HG03432 (cell line): ENCODE data around the gene MYH10.
"Not testable (repeated sequence)": the region's sequence is repeated elsewhere in the genome, so short reads cannot be mapped to it uniquely, and the experiment has no call there.

Experiments
- ATAC-seq: cut with Tn5 transposase; IDR thresholded peaks from one replicate; pipeline ENCODE4 v1.9.1; 2021; ENCODE audit warnings: mild to moderate bottlenecking, moderate library complexity; ENCODE audit not compliant: unreplicated experiment

MYH10 gene

DNA sequence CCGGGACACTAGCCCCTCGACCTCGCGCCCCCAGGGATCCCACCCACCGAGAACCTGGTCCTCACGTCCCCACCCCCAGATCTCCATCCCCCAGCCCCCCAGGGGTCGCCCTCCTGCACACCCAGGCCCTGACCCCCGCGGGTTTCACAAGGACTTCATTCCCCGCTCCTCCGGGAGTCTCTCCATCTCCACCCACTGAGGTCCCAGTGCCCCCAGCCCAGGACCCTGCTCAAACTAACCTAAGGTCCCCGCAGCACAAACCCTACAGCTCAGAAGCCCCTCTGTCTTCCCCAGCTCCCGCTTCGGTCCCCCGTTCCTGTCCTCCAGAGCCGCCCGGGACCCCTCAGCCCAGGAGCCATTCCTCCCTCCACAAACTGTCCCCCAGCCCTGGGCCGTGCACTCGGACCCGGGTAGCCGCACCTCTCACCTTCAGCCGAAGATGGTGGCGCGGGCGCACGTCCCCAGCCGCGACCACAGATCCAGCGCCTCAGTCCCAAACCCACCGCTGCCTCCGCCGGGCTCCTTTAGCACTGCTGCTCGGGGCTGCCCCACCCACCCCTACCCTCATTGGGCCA, at the start of gene MYH10:
MYH10 (minus strand) TSS at position 499 of the 575 bp plus-strand sequence. CDS start 7,479 bp downstream, outside the sequence.
- no peak for ATAC-seq

DNA sequence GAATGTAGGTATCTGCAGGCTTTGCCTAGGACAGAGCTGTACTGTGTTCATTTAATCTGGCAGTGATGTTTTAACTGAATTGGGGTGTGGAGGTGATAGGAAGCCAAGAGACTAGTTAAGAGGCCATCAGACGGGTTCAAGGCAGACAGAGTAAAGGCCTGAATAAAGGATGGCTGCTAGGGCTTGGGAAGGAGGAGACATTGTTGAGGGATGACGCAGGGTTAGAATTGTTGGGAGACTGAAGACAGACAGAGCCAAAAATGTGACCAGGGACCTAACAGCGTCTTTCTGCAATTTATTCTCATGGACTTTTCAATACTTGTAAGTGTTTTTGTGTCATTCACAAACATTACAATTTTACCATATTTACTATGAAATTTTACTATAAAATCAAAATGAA, 48.6 kb upstream of the MYH10 start:
- ATAC-seq, result no peak

DNA sequence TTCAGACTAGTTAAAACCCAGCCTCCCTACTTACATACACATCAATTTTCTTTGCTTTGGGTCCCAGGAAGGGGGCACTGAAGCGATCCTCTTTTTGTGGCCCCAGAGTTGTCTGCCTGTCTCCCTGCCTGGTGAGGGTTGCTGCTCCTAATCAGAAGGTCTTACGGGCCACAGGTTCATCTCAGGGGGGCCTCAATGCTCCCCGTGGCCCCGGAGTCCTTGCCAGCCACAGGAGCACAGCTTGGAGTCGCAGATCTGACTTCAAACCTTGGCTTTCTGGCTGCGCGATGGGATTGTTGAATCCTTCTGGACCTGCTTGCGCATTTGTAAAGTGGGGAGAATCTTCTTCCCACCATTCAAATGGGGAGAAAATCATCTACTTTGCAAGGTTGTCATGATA, 44.8 kb upstream of the MYH10 start:
- ATAC-seq, result no peak

DNA sequence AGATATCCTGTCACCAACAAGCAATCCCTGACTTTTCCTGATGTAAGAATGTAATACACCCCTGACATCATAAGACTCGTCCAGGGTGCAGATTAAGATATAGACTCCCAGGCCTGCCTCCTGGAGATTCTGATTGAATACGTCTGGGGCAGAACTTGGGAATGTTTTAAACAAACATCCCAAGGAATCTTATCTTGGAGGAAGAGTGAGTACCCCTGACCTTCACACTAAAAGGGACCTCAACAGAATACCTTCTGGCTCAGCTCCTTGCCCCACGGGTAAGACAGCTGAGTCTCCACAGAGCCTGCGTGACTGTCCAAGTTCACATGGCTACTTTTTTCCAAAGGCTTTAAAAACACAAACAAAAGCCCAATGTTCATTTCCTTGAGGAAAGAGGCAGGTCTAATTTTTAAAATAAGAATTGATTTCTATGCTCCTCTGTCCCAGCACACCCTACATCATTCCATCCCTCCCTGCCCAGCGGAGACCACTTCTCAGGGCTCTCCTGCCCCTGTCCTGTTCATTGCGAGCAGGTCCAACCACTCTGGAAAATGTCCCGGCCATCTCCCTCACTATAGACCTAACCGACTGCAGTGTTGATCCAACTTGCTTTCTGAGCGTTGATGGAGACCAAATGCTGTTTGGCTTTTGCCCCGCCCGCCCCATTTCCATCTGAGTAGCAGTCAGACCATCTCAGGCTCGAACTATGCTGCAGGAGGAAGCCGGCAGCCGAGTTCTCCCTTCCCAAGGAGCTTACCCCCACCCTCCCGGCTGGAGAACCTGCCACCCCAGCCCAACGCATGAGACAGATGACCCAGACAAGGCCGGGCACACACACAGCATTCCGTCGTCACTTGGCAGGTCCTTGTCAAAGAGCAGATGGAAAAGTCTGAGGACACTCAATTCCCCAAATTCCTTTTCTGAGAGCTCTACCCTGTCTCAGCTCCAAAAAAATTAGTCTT, 44.1 kb upstream of the MYH10 start:
- ATAC-seq, result no peak

DNA sequence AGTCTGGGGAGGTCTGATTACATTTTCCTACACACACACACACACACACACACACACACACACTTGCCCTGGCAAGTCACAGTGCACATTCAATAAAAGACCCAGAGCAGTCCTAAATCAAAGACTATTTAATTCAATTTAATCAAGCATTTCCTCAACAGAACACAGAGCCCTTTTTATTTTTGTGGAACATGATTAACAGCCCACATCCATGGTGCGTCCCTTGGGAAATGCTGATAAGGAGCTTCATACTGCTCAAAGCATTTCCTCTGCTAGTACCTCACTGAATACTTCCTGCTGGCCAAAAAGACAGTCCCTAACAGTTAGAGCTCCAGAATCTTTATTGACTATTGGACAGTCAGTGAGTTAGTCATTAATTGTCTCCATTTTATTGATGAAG, 43.1 kb upstream of the MYH10 start:
- ATAC-seq, result no peak

DNA sequence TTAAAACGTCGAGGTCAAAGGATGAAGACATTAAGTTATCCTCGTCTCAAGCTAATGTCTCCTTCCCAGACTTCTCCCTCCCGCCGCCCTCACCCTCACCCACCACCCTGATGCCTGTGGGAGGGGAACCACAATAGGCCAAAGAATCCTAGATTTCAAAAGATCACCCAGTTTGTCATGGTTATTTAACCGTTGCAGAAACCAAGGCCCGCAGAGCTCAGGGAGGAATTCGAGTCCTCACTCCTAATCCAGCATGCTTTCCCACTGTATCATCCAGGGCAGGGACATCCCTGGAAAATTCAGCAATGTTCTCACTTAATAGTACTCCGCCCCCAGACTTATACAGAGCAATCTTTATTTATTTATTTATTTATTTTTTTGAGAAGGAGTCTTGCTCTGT, 41.8 kb upstream of the MYH10 start:
- ATAC-seq, result no peak

DNA sequence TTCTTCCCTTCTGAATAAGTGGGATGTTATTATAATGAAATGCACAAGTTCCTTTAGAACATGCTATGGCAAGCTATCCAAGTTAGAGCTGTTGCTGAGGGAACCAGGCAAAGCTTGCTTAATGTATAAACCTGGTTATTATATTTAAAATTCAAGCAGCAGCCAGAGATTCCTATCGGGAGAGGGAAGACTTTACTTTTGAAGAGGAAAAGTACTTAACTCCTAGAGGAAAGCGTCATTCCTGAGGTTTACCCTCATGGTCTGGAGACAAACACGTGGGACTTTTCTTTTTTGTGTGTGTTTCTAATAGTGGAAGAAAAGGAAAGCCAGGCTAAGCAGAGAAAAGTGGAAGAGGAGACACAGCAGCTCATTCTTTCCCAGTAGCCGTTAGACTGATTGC, 39.9 kb upstream of the MYH10 start:
- no peak for ATAC-seq

DNA sequence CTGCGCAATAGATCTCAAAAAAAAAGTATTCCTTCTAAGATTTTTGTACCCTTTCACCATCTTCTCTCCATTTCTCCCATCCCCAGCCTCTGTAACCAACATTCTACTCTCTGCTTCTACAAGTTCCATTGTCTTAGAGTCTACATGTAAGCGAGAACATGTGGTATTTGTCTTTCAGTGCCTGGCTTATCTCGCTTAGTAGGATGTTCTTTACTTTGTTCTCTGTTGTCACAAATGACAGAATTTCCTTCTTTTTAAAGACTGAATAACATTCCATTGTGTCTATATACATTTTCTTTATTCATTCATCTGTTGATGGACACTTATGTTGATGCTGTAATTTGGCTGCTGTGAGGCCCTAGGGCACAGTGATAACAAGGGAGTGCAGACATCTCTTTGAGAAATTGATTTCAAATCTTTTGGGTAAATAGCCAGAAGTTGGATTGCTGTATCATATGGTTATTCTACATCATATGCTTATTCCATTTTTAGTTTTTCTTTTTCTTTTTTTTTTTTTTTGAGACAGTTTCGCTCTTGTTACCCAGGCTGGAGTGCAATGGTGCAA, 37.7 kb upstream of the MYH10 start:
- no peak for ATAC-seq

DNA sequence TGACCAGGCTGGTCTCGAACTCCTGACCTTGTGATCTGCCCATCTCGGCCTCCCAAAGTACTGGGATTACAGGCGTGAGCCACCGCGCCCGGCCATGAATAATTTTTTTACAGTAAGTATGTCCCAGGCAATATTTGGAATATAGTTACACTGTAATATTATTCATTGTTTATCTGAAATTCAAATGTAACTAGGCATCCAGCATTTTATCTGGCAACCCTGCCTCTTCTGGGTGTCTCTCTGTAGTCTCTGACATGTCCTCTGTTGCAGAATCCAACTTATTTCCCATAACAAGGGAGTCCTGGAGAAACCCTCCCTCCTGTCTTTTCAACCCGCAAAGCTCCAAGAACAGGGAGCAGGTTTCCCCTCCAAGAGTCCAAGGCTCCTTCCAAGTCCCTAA, 36.9 kb upstream of the MYH10 start:
- no peak for ATAC-seq

DNA sequence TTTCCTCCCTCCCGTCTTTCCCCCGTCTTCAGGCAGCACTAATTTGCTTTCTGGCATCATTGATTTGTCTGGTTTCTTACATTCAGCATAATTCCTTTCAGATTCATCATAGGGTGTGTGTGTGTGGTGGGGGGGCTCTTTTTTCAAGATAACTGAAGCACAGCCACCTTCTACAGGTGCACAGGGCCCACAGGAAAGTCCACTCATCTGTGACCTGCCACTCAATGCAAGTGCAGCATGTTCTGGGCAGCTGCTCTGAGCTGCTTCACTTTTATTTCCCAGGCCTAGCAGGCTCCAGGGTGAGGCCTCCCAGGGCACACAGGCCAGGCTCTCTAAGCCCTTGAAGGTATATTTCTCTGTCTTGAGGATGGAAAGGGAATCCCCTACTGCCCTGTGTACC, 35.2 kb upstream of the MYH10 start:
- ATAC-seq, result no peak

DNA sequence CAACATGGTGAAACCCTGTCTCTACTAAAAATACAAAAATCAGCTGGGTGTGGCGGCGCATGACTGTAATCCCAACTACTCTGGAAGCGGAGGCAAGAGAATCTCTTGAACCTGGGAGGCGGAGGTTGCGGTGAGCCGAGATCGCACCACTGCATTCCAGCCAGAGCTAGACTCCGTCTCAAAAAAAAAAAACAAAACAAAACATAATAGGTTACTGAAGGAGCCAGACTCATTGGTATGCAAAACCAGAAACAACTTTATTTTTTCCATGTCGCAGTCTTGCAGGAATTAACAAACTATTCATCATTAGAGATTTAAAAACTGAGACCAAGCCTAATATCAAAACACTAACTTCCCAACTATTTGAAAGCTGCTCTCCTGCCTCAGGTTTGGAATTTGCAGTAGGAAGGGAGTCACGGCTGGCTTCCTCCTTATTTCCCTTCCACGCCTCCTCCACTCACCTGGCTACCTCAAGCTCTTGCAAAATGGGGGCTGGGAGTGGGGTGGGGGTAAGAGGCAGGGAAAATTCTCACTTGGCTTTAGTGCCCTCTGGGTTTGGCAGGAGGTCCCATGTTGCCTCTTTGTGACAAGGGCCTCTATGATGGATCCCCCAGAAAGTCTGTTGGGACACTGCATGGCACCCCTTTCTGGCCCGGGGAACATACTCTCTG, 34.1 kb upstream of the MYH10 start:
- no peak for ATAC-seq

DNA sequence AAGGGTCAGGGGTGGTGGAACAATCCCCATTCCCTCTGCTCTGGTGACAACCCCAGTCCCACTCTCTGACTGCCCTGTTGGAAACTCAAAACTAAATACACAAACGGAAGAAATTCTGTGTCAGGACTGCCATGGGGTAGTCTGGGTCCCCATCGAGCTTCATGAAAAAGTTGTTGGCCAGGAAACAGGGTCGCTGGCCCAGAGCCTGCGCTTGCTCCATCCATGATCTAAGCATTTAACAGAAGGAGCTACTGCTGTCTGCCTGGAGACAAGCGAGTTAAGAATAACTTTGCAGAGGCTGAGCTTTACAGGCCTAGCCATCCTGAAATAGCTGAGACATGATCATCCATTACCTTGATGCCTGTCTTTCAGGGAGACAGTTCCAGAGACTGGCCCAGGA, 32.4 kb upstream of the MYH10 start:
- ATAC-seq, result no peak

DNA sequence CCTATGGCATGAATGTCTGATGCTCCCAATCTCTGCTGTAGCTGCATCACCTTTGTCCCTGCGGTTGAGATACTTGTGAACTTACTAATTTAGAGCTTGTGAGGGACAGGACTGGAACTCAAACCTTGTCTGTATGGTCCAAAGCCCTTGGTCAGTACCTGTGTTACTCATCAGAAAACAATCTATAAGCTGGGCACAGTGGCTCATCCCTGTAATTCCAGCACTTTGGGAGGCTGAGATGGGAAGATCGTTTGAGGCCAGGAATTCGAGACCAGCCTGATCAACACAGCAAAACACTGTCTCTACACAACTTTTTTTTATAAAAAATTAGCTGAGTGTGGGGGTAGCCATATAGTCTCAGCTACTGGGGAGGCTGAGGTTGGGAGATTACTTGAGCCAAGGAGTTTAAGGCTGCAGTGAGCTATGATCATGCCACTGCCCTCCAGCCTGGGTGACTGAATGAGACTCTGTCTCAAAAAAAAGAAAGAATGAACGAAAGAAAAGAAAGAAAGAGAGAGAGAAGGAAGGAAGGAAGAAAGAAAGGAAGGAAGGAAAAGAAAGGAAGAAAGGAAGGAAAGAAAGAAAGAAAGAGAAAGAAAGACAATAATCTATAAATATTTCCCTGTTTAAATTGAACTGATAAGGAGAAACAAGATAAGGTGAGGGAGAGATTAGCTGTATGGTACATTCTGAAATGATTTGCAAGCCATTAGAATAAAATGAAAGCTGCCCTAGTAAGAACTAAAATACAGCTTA, 31.7 kb upstream of the MYH10 start:
- ATAC-seq, result no peak

DNA sequence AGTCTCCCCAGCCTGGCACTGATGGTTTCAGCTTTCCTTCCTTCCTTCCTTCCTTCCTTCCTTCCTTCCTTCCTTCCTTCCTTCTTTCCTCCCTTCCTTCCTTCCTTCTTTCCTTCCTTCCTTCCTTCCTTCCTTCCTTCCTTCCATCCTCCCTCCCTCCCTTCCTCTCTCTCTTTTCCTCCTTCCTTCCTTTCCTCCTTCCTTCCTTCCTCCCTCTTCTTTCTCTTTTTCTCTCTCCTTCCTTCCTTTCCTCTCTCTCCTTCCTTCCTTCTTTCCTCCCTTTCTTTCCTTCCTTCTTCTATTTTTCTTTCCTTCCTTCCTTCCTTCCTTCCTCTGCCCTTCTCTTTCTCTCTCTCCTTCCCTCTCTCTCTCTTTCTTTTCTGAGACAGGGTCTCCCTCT, 30.2 kb upstream of the MYH10 start:
- not testable (repeated sequence) for ATAC-seq

DNA sequence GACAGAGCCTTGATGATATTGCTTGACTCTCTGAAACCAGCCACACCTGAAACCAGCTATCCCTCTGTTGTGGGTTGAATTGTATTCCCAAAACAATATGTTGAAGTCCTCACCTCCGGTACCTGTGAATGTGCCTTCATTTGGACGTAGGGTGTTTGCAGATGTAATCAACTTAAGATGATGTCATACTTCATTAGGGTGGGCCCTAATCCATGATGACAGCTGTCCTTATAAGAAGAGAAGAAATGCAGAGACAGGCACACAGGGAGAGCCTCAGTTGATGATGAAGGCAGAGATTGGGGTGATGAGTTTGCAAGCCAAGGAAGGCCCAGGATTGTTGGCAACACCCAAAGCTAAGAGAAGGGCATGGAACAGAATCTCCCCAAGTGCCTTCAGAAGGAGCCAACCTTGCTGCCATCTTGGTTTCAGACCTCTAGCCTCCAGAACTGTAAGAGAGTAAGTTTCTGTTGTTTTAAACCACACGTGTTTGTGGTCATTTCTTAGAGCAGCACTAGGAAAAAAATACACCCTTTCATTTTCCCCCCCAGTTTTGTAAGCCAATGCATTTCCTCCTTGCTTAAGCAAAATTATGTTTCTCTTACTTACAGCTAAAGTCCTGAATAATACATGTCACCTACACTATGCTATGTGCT, 29.4 kb upstream of the MYH10 start:
- ATAC-seq, result no peak

DNA sequence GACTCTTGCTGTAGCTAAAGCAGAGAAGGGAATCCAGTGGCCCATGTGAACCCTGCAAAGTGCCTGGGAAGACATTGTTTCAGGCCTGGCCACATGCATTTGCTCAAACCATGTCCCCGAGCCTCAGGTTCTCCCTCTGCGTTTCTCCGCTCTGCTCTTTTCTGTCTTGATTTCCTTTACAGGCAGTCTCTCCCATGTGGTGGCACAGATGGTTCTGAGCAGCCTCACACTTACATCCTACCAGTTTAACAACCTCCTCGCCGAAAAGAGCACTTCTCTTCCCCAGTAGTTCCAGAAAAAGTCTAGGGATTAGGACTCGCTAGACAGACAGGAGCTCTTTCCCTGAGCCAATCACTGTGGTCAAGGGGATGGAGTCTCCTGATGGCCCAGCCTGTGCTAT, 28.3 kb upstream of the MYH10 start:
- no peak for ATAC-seq

DNA sequence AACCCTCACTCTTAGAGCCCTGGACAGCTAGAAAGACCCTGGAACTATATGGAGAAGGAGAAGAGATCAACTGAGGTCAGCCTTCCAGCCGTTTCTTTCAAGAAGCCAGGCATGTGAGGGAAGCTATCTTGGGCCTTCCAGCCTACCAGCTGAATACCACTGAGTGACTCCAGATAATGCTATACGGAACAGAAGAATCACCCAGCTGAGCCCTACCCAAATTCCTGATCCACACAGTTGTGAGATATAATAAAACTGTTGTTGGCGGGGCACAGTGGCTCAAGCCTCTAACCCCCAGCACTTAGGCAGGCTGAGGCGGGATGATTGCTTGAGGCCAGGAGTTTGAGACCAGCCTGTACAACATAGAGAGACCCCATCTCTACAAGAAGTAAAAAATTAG, 26.2 kb upstream of the MYH10 start:
- no peak for ATAC-seq

DNA sequence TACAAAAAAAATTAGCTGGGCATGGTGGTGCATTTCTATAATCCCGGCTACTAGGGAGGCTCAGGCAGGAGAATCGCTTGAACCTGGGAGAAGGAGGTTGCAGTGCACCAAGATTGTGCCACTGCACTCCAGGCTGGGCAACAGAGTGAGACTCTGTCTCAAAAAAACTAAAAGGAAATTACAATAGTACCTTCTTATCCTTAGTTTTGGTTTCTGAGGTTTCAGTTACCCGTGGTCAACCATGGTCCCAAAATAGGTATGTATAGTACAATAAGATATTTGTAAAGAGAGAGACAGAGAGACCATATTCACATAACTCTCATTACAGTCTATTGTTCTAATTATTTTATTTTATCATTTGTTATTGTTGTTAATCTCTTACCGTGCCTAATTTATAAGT, 24.3 kb upstream of the MYH10 start:
- no peak for ATAC-seq

DNA sequence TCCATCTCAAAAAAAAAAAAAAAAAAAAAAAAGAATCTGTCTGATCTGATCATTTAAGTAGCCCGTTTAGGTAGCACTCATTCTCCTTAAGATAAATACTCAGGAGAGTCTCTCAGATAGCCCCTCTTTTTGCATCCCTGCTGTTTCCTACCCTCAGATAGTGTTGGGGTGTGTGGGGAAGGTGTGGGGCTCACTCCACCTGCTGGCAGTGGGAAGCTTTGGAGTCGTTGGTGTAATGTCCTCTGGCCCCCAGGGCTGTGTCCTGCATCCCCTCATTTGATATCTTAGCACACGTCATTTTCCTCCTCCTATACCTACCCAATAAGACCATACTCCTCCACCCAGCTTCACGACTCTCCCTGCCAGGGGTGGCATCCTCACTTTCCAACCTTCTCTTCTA, 20.5 kb upstream of the MYH10 start:
- ATAC-seq, result no peak

DNA sequence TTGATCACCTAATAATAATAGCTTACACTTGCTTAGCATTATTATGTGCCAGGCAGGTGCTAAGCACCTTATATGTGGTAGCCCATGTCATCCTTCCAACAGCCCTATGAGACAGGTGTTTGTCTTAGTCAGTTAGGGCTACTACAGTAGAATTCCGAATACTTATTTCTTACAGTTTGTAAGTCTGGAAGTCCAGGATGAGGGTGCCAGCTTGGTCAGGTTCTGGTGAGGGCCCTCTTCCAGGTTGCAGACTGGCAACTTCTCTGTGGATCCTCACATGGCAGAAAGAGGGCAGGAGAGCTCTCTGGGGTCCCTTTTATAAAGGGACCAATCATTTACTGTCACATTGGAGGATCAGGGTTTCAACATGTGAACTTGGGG, 19.6 kb upstream of the MYH10 start:
- ATAC-seq, result no peak
